ENCODE results near the gene RIPOR3.

RIPOR3 gene, protein sequence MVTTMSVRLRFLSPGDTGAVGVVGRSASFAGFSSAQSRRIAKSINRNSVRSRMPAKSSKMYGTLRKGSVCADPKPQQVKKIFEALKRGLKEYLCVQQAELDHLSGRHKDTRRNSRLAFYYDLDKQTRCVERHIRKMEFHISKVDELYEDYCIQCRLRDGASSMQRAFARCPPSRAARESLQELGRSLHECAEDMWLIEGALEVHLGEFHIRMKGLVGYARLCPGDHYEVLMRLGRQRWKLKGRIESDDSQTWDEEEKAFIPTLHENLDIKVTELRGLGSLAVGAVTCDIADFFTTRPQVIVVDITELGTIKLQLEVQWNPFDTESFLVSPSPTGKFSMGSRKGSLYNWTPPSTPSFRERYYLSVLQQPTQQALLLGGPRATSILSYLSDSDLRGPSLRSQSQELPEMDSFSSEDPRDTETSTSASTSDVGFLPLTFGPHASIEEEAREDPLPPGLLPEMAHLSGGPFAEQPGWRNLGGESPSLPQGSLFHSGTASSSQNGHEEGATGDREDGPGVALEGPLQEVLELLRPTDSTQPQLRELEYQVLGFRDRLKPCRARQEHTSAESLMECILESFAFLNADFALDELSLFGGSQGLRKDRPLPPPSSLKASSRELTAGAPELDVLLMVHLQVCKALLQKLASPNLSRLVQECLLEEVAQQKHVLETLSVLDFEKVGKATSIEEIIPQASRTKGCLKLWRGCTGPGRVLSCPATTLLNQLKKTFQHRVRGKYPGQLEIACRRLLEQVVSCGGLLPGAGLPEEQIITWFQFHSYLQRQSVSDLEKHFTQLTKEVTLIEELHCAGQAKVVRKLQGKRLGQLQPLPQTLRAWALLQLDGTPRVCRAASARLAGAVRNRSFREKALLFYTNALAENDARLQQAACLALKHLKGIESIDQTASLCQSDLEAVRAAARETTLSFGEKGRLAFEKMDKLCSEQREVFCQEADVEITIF

DNA sequence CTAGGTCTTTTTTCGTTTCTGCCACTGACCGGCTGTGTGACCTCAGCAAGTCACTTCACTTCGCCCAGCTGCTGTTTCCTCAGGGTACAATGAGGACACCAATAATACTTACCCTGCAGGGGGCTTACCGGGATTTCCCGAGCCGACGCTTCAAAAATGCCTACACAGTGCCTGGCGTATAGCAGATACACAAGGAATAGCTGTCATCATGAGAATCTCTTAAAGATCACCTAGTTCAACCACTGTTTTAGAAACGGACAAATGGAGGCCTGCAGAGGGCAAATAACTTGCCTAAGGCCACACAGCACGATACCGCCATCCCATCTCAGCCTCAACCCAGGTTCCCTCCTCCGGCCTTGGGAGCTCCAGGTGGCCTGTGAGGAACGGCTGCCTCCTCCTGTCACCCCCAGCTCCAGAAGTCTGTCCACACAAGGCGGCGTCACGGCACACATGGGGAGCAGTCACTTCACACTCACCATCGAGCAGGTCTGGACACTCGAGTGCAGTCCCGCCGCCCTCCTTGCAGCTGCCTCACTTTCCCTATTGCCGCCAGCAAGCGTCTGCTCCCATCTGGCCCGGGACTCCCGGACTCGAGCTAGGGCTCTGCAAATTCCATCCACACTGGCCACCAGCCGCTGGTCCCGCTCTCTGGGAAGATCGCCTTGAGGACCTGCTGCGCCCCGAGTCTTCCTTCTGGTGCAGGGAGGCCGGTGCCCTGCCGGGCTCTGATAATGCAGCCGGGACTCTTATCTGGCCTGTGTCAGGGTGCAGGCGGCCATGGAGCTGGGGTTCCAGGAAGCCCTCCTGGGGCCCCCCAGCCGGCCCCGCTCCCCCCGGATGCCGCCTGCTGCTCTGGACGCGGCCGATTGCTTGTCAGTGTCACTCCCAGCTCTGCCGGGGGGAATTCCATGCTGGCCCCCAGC lies at the start of gene RIPOR3:
Gene RIPOR3, minus strand, starts transcription at position 893 of the 923 bp plus-strand sequence. Its CDS starts 414 bp downstream, at position 479.
- no peaks in the 10 kb centered on the region for H3K27me3 ChIP-seq (ENCODE audit: control insufficient read depth, insufficient read depth, low read length)
- no peaks in the 10 kb centered on the region for H3K9me3 ChIP-seq (ENCODE audit: control insufficient read depth, insufficient read depth, low read length)
- no CpG with 5 or more reads among the region's 42 CpGs for WGBS (ENCODE audit: insufficient coverage, insufficient read length)
- peaks cover 6% of the 10 kb centered on the region for H3K4me1 ChIP-seq (ENCODE audit: control insufficient read depth, insufficient read depth, low read length)
- peak within 1 kb of the TSS; percentile 28; the same call in 1 of the 2 replicates for H3K4me3 ChIP-seq (ENCODE audit: low read length)
- H3K27ac ChIP-seq (ENCODE audit: low read length): no peak within 1 kb of the TSS
- H3K36me3 ChIP-seq (ENCODE audit: control insufficient read depth, insufficient read depth, low read length): no peaks in the 10 kb centered on the region
- DNase-seq (ENCODE audit: low read depth, low spot score): no peak

DNA sequence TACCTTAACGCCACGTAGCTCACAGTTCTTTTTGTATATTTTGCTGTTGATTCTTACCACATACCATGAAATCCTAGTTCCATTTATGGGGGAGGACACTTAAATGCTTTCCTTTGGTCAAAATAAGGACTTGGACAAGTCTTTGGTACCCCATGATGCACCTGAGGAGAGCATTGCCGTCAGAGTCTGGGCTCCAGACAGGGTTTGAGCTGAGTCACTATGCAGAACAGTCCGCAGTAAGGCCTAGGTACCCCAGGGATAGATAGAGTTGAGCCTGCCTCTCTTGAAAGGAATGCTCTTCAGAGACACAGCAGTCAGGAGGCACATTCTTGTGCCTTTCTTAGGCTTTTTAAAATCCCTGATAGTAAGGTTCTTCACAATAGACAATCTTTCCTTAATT lies 46.0 kb upstream of the RIPOR3 start:
- no peaks in the 10 kb centered on the region for H3K9me3 ChIP-seq (ENCODE audit: control insufficient read depth, insufficient read depth, low read length)
- H3K27me3 ChIP-seq (ENCODE audit: control insufficient read depth, insufficient read depth, low read length): no peaks in the 10 kb centered on the region
- no peak overlapping the region for H3K4me3 ChIP-seq (ENCODE audit: low read length)
- no peak overlapping the region for H3K27ac ChIP-seq (ENCODE audit: low read length)
- peaks cover 2% of the 10 kb centered on the region; the same call in 1 of the 2 replicates for H3K4me1 ChIP-seq (ENCODE audit: control insufficient read depth, insufficient read depth, low read length)
- DNase-seq (ENCODE audit: low read depth, low spot score): no peak
- no CpG with 5 or more reads among the region's 4 CpGs for WGBS (ENCODE audit: insufficient coverage, insufficient read length)
- H3K36me3 ChIP-seq (ENCODE audit: control insufficient read depth, insufficient read depth, low read length): no peaks in the 10 kb centered on the region

DNA sequence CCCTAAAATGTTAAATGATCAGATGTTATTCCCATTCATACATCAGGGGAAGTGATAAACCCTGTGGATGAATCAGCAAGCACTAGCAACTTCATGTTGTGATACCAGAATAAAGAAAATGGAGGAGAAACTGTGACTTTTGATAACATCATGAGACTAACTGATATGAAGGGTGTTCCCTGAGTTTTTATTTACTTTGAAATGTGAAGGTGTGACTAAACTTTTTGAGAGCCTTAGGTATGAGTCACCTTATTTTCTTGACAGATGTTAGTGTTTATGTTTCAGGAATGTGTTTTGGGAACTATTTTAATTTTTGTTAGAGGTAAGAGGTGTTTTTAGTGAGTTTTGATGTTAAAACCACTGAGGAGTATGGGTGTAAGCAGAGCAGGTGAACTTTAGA lies 44.5 kb upstream of the RIPOR3 start:
- H3K36me3 ChIP-seq (ENCODE audit: control insufficient read depth, insufficient read depth, low read length): no peaks in the 10 kb centered on the region
- no peak overlapping the region for H3K27ac ChIP-seq (ENCODE audit: low read length)
- H3K9me3 ChIP-seq (ENCODE audit: control insufficient read depth, insufficient read depth, low read length): no peaks in the 10 kb centered on the region
- H3K4me3 ChIP-seq (ENCODE audit: low read length): no peak overlapping the region
- H3K4me1 ChIP-seq (ENCODE audit: control insufficient read depth, insufficient read depth, low read length): peaks cover 2% of the 10 kb centered on the region; the same call in 1 of the 2 replicates
- H3K27me3 ChIP-seq (ENCODE audit: control insufficient read depth, insufficient read depth, low read length): no peaks in the 10 kb centered on the region
- DNase-seq (ENCODE audit: low read depth, low spot score): no peak

GRCh38 chr20:50734730-50735679 lies 43.7 kb upstream of the RIPOR3 start:
- Histone ChIP-seq H3K4me3 (ENCODE audit: low read length) (no peak overlapping the region), H3K27me3 (ENCODE audit: control insufficient read depth, insufficient read depth, low read length) (no peaks in the 10 kb centered on the region), H3K27ac (ENCODE audit: low read length) (no peak overlapping the region), H3K4me1 (ENCODE audit: control insufficient read depth, insufficient read depth, low read length) (peaks cover 2% of the 10 kb centered on the region; the same call in 1 of the 2 replicates), H3K36me3 (ENCODE audit: control insufficient read depth, insufficient read depth, low read length) (no peaks in the 10 kb centered on the region), H3K9me3 (ENCODE audit: control insufficient read depth, insufficient read depth, low read length) (no peaks in the 10 kb centered on the region)
- no CpG with 5 or more reads among the region's 9 CpGs for WGBS (ENCODE audit: insufficient coverage, insufficient read length)
- no peak for DNase-seq (ENCODE audit: low read depth, low spot score)

GRCh38 chr20:50733644-50734349 lies 42.5 kb upstream of the RIPOR3 start:
- H3K27me3 ChIP-seq (ENCODE audit: control insufficient read depth, insufficient read depth, low read length): no peaks in the 10 kb centered on the region
- no peaks in the 10 kb centered on the region for H3K36me3 ChIP-seq (ENCODE audit: control insufficient read depth, insufficient read depth, low read length)
- no CpG with 5 or more reads among the region's 1 CpG for WGBS (ENCODE audit: insufficient coverage, insufficient read length)
- H3K27ac ChIP-seq (ENCODE audit: low read length): no peak overlapping the region
- peaks cover 4% of the 10 kb centered on the region; the same call in 1 of the 2 replicates for H3K4me1 ChIP-seq (ENCODE audit: control insufficient read depth, insufficient read depth, low read length)
- no peak for DNase-seq (ENCODE audit: low read depth, low spot score)
- H3K9me3 ChIP-seq (ENCODE audit: control insufficient read depth, insufficient read depth, low read length): no peaks in the 10 kb centered on the region
- no peak overlapping the region for H3K4me3 ChIP-seq (ENCODE audit: low read length)

- no peaks in the 10 kb centered on the region for H3K9me3 ChIP-seq (ENCODE audit: control insufficient read depth, insufficient read depth, low read length)
- H3K27ac ChIP-seq (ENCODE audit: low read length): no peak overlapping the region
- H3K4me1 ChIP-seq (ENCODE audit: control insufficient read depth, insufficient read depth, low read length): peaks cover 2% of the 10 kb centered on the region; the same call in 1 of the 2 replicates
- no peak for DNase-seq (ENCODE audit: low read depth, low spot score)
- peak overlapping the region; percentile 72 for H3K4me3 ChIP-seq (ENCODE audit: low read length)
- WGBS (ENCODE audit: insufficient coverage, insufficient read length): no CpG with 5 or more reads among the region's 29 CpGs
- H3K27me3 ChIP-seq (ENCODE audit: control insufficient read depth, insufficient read depth, low read length): no peaks in the 10 kb centered on the region
- H3K36me3 ChIP-seq (ENCODE audit: control insufficient read depth, insufficient read depth, low read length): no peaks in the 10 kb centered on the region
These were observed 40.8 kb upstream of the RIPOR3 start for GRCh38 chr20:50731930-50732690.

- WGBS (ENCODE audit: insufficient coverage, insufficient read length): no CpG with 5 or more reads among the region's 114 CpGs
- H3K27ac ChIP-seq (ENCODE audit: low read length): no peak within 1 kb of the TSS
- H3K27me3 ChIP-seq (ENCODE audit: control insufficient read depth, insufficient read depth, low read length): no peaks in the 10 kb centered on the region
- H3K4me3 ChIP-seq (ENCODE audit: low read length): peak within 1 kb of the TSS; percentile 72
- peak; percentile 99 for DNase-seq (ENCODE audit: low read depth, low spot score)
- H3K9me3 ChIP-seq (ENCODE audit: control insufficient read depth, insufficient read depth, low read length): no peaks in the 10 kb centered on the region
- no peaks in the 10 kb centered on the region for H3K36me3 ChIP-seq (ENCODE audit: control insufficient read depth, insufficient read depth, low read length)
- H3K4me1 ChIP-seq (ENCODE audit: control insufficient read depth, insufficient read depth, low read length): peaks cover 2% of the 10 kb centered on the region; the same call in 1 of the 2 replicates
These were observed 40.0 kb upstream of the RIPOR3 start, which contains the start of gene PARD6B for GRCh38 chr20:50731055-50731929. TSS of gene PARD6B (plus strand) at chr20:50731580. CDS start at chr20:50731787, 207 bp downstream.

GRCh38 chr20:50730765-50731054 lies 39.4 kb upstream of the RIPOR3 start:
- Histone ChIP-seq H3K4me1 (ENCODE audit: control insufficient read depth, insufficient read depth, low read length) (peaks cover 2% of the 10 kb centered on the region; the same call in 1 of the 2 replicates), H3K36me3 (ENCODE audit: control insufficient read depth, insufficient read depth, low read length) (no peaks in the 10 kb centered on the region), H3K4me3 (ENCODE audit: low read length) (peak overlapping the region; percentile 55; the same call in 1 of the 2 replicates), H3K9me3 (ENCODE audit: control insufficient read depth, insufficient read depth, low read length) (no peaks in the 10 kb centered on the region), H3K27ac (ENCODE audit: low read length) (no peak overlapping the region), H3K27me3 (ENCODE audit: control insufficient read depth, insufficient read depth, low read length) (no peaks in the 10 kb centered on the region)
- no peak for DNase-seq (ENCODE audit: low read depth, low spot score)
- no CpG with 5 or more reads among the region's 35 CpGs for WGBS (ENCODE audit: insufficient coverage, insufficient read length)

Data from iPS DF 6.9 (cell line).